OCI-LY1 (cell line): Measurements from ENCODE around the gene TMEM150C.

Experiments
- H2AFZ ChIP-seq: fragments of 200-600 bp; sonication (generic), shearing (Covaris generic); 2 replicates; pipeline ENCODE4 v1.6.0; 2014; ENCODE audit warnings: antibody characterized with exemption, mild to moderate bottlenecking, low read length
- H3F3A ChIP-seq: fragments of 200-600 bp; sonication (generic), shearing (Covaris generic); 2 replicates; pipeline ENCODE4 v1.6.0; 2014; ENCODE audit warnings: mild to moderate bottlenecking, antibody characterized with exemption, low read length, moderate library complexity; ENCODE audit not compliant: insufficient read depth
- H3K27ac ChIP-seq: fragments of 200-600 bp; sonication (generic); 2 replicates; pipeline ENCODE4 v1.5.1; 2014; ENCODE audit warnings: low read length, mixed run types, mild to moderate bottlenecking, low read depth; ENCODE audit not compliant: poor library complexity, severe bottlenecking
- H3K27me3 ChIP-seq: fragments of 200-600 bp; sonication (generic); 2 replicates; pipeline ENCODE4 v1.6.0; 2014; ENCODE audit warnings: antibody characterized with exemption, mild to moderate bottlenecking, low read length, moderate library complexity; ENCODE audit not compliant: insufficient read depth
- H3K36me3 ChIP-seq: fragments of 200-600 bp; sonication (generic); 2 replicates; pipeline ENCODE4 v1.6.1; 2014; ENCODE audit warnings: mild to moderate bottlenecking, antibody characterized with exemption, low read length, moderate library complexity, mixed read lengths; ENCODE audit not compliant: insufficient read depth
- H3K4me1 ChIP-seq: fragments of 200-600 bp; sonication (generic); 2 replicates; pipeline ENCODE4 v1.5.1; 2014; ENCODE audit warnings: mild to moderate bottlenecking, low read length, moderate library complexity; ENCODE audit not compliant: insufficient read depth, severe bottlenecking
- H3K4me2 ChIP-seq: fragments of 200-600 bp; sonication (generic), shearing (Covaris generic); 2 replicates; pipeline ENCODE4 v1.6.1; 2014; ENCODE audit warnings: low read length
- H3K4me3 ChIP-seq: fragments of 200-600 bp; sonication (generic); 2 replicates; pipeline ENCODE4 v1.5.1; 2014; ENCODE audit warnings: low read length, low read depth, mild to moderate bottlenecking, mixed read lengths; ENCODE audit not compliant: poor library complexity, severe bottlenecking
- H3K79me2 ChIP-seq: fragments of 200-600 bp; shearing (Covaris generic); 2 replicates; pipeline ENCODE4 v1.6.1; 2016; ENCODE audit warnings: mixed run types, low read length, mixed read lengths; ENCODE audit not compliant: insufficient read depth
- H3K9ac ChIP-seq: fragments of 200-600 bp; sonication (generic), shearing (Covaris generic); 2 replicates; pipeline ENCODE4 v1.6.1; 2014; ENCODE audit warnings: mild to moderate bottlenecking, low read length, mixed read lengths
- H3K9me2 ChIP-seq: fragments of 200-600 bp; sonication (generic), shearing (Covaris generic); 2 replicates; pipeline ENCODE4 v1.6.1; 2014; ENCODE audit warnings: low read depth, mild to moderate bottlenecking, low read length, mixed read lengths
- H3K9me3 ChIP-seq: fragments of 200-600 bp; shearing (Covaris generic); 2 replicates; pipeline ENCODE4 v1.6.1; 2014; ENCODE audit warnings: low read length, mixed read lengths
- H4K20me1 ChIP-seq: fragments of 200-600 bp; sonication (generic), shearing (Covaris generic); 2 replicates; pipeline ENCODE4 v1.6.0; 2016; ENCODE audit warnings: mild to moderate bottlenecking, low read length; ENCODE audit not compliant: insufficient read depth
- CTCF ChIP-seq: fragments of 200-600 bp; sonication (generic), shearing (Covaris generic); IDR thresholded peaks from 2 replicates; pipeline ENCODE4 v1.5.1; 2017; ENCODE audit warnings: mild to moderate bottlenecking, antibody characterized with exemption, low read length, moderate library complexity, mixed read lengths
- EZH2 ChIP-seq: fragments of 200-600 bp; sonication (generic), shearing (Covaris generic); IDR thresholded peaks from 2 replicates; pipeline ENCODE4 v1.8.0; 2017; ENCODE audit warnings: borderline replicate concordance, mixed run types, mild to moderate bottlenecking, antibody characterized with exemption, low read length, moderate library complexity, mixed read lengths

TMEM150C gene

GRCh38 chr4:82606622-82607021, 44.8 kb upstream of the TMEM150C start:
- Histone ChIP-seq H4K20me1 (no peaks in the 10 kb centered on the region), H3K79me2 (no peaks in the 10 kb centered on the region), H3K4me2 (no peak overlapping the region), H3K9ac (no peak overlapping the region), H3K36me3 (no peaks in the 10 kb centered on the region), H3K27me3 (no peaks in the 10 kb centered on the region), H3K9me3 (no peaks in the 10 kb centered on the region), H3F3A (no peaks in the 10 kb centered on the region), H3K4me3 (no peak overlapping the region), H2AFZ (no peak overlapping the region), H3K9me2 (no peaks in the 10 kb centered on the region), H3K27ac (no peak overlapping the region), H3K4me1 (no peaks in the 10 kb centered on the region)
- TF ChIP-seq CTCF (no peak), EZH2 (no peak)

- H3K79me2 ChIP-seq = no peaks in the 10 kb centered on the region
- no peak overlapping the region for H3K27ac ChIP-seq
- no peaks in the 10 kb centered on the region for H3K27me3 ChIP-seq
- H3K9me3 ChIP-seq = no peaks in the 10 kb centered on the region
- TF ChIP-seq EZH2 = no peak
- no peak for TF ChIP-seq CTCF
- no peak overlapping the region for H3K9ac ChIP-seq
- no peaks in the 10 kb centered on the region for H4K20me1 ChIP-seq
- H3K36me3 ChIP-seq = no peaks in the 10 kb centered on the region
- no peak overlapping the region for H3K4me3 ChIP-seq
- H3F3A ChIP-seq = no peaks in the 10 kb centered on the region
- no peak overlapping the region for H3K4me2 ChIP-seq
- H3K9me2 ChIP-seq = no peaks in the 10 kb centered on the region
- H2AFZ ChIP-seq = no peak overlapping the region
- H3K4me1 ChIP-seq = no peaks in the 10 kb centered on the region
Observed at GRCh38 chr4:82604522-82604921, 42.7 kb upstream of the TMEM150C start.

- H3F3A ChIP-seq = no peaks in the 10 kb centered on the region
- H3K9me2 ChIP-seq = no peaks in the 10 kb centered on the region
- H3K9ac ChIP-seq = no peak overlapping the region
- TF ChIP-seq CTCF = no peak
- TF ChIP-seq EZH2 = no peak
- no peak overlapping the region for H2AFZ ChIP-seq
- H3K9me3 ChIP-seq = no peaks in the 10 kb centered on the region
- no peaks in the 10 kb centered on the region for H3K36me3 ChIP-seq
- no peaks in the 10 kb centered on the region; the same call in 1 of the 2 replicates for H3K27me3 ChIP-seq
- no peak overlapping the region for H3K4me2 ChIP-seq
- H3K27ac ChIP-seq = no peak overlapping the region
- no peaks in the 10 kb centered on the region for H4K20me1 ChIP-seq
- no peak overlapping the region for H3K4me3 ChIP-seq
- no peaks in the 10 kb centered on the region for H3K79me2 ChIP-seq
- no peaks in the 10 kb centered on the region for H3K4me1 ChIP-seq
Observed at GRCh38 chr4:82601242-82602015, 39.6 kb upstream of the TMEM150C start.
